Bronchus fibroblast of lung (primary cell): ENCODE measurements around the gene ANKEF1. TPM values are rescaled to one million over a fixed set of nuclear protein-coding genes. Genes with fewer than 3 reads are reported as not detected.

Experiments used
- total RNA-seq: library from RNA; depleted of rRNA; stranded (reverse); fragments of >200 nt; gene quantifications from 2 replicates; pipeline ENCODE4 v1.2.3, GENCODE V29; 2015

ANKEF1 gene
- total RNA-seq = 2.2 and 2.4 TPM in 2 replicates

DNA sequence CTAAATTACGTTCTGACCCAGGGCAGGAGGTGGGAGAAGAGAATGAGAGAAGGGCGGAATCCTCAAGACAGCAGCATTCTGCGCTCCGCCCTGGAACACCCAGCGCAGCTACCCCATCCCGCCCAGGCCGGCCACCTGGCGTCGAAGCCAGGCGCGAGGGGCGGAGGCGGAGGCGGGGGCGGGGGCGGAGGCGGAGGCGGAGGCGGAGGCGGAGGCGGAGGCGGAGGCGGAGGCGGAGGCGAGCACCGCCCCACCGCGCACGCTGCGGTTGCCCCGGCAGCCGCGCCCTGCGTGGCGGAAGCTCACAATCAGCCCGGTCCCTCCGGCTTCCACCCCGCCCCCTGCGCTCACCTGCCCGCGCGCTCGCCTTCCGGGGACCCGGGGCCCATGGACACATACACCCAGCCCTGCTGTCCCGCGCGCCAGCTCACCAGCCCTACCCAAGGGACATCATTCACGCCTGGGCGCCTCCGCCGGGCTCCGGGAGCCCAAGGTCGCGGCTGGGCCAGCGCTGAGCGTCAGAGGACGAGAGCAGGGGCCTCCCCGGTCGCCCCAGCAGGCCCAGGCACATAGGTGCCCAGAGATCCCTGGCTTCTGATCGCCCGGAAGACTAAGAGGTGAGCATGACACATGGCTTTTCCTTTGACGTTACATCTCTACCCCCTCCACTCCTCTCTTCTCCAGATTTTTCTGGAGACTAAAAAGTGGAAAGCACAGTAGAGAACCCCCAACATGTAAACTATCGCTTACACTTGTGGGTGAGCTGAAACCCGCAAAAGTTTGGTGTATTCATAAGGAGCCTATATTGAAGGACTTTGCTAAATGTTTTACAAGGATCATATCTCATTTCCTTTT lies at the start of gene ANKEF1:
Gene ANKEF1, plus strand, starts transcription at position 271 of the 855 bp plus-strand sequence. CDS start 3,315 bp downstream, outside the sequence.

Other genes starting within 250 kb of the ANKEF1 start
- under 0.01 TPM in 1 of 2 replicates, not detected in the other for gene PAK5, start 195.9 kb upstream of the ANKEF1 start, total RNA-seq
- gene SNAP25, start 183.8 kb downstream of the ANKEF1 start, total RNA-seq = 5.1 and 6.1 TPM in 2 replicates